ENCODE results near the gene FUOM. TPM values are rescaled to one million over a fixed set of nuclear protein-coding genes. Genes with fewer than 3 reads are reported as not detected.
"Not testable (repeated sequence)": the region's sequence is repeated elsewhere in the genome, so short reads cannot be mapped to it uniquely, and the experiment has no call there.

The FUOM gene
- total RNA-seq, 2 donors from 2014 or later: 9.8 to 32.6 TPM

- H3K36me3 ChIP-seq: no peaks in the 10 kb centered on the region
- no peak for TF ChIP-seq CTCF (IDR thresholded peaks at IDR 0.05)
- H3K27ac ChIP-seq: no peak overlapping the region
- H3K4me1 ChIP-seq: peaks cover 0 to 23% of the 10 kb centered on the region in 2 donors
- H3K4me3 ChIP-seq: peak overlapping the region in 1 of 2 donors; percentile 48
- no peak for DNase-seq (ENCODE audit: low spot score)
- no peaks in the 10 kb centered on the region for H3K9me3 ChIP-seq
- H3K27me3 ChIP-seq: peaks cover 13 to 29% of the 10 kb centered on the region in 2 donors
Observed at GRCh38 chr10:133324857-133325260, 33.0 kb downstream of the FUOM start.

GRCh38 chr10:133324198-133324792 is 33.5 kb downstream of the FUOM start:
- no peak overlapping the region for H3K27ac ChIP-seq

GRCh38 chr10:133322064-133322709 is 35.6 kb downstream of the FUOM start:
- not testable (repeated sequence) for H3K9me3 ChIP-seq; H3K27ac ChIP-seq; DNase-seq (ENCODE audit: low spot score); H3K36me3 ChIP-seq; H3K4me3 ChIP-seq
- H3K27me3 ChIP-seq: peaks cover 8 to 27% of the 10 kb centered on the region in 2 donors
- H3K4me1 ChIP-seq: peaks cover 0 to 24% of the 10 kb centered on the region in 2 donors

More at GRCh38 chr10:133324198-133324792, 33.5 kb downstream of the FUOM start:
- Histone ChIP-seq H3K9me3 (no peaks in the 10 kb centered on the region), H3K4me1 (peaks cover 0 to 17% of the 10 kb centered on the region in 2 donors), H3K4me3 (peak overlapping the region in 1 of 2 donors; percentile 13), H3K27me3 (peaks cover 13 to 29% of the 10 kb centered on the region in 2 donors), H3K36me3 (no peaks in the 10 kb centered on the region)
- no peak for DNase-seq (ENCODE audit: low spot score)
- no peak for TF ChIP-seq CTCF (IDR thresholded peaks at IDR 0.05)

GRCh38 chr10:133320852-133321422 is 36.9 kb downstream of the FUOM start:
- H3K27me3 ChIP-seq: peaks cover 2 to 15% of the 10 kb centered on the region in 2 donors
- peaks cover 0 to 21% of the 10 kb centered on the region in 2 donors for H3K4me1 ChIP-seq
- not testable (repeated sequence) for DNase-seq (ENCODE audit: low spot score); H3K36me3 ChIP-seq; H3K4me3 ChIP-seq; H3K27ac ChIP-seq; H3K9me3 ChIP-seq

GRCh38 chr10:133318494-133319127 is 39.2 kb downstream of the FUOM start:
- Histone ChIP-seq H3K4me3 (peak overlapping the region; percentile 19 to 43), H3K27ac (no peak overlapping the region), H3K9me3 (no peaks in the 10 kb centered on the region), H3K4me1 (peaks cover 0 to 10% of the 10 kb centered on the region in 2 donors), H3K36me3 (no peaks in the 10 kb centered on the region), H3K27me3 (peaks cover 0 to 3% of the 10 kb centered on the region in 2 donors)
- DNase-seq (ENCODE audit: low spot score): no peak
- peak; percentile 42 to 75 for TF ChIP-seq CTCF (IDR thresholded peaks at IDR 0.05)

GRCh38 chr10:133316732-133317131 is 41.1 kb downstream of the FUOM start:
- no peak for DNase-seq (ENCODE audit: low spot score)
- Histone ChIP-seq H3K27me3 (peaks cover 0 to 3% of the 10 kb centered on the region in 2 donors), H3K9me3 (no peaks in the 10 kb centered on the region), H3K27ac (no peak overlapping the region), H3K4me3 (no peak overlapping the region), H3K36me3 (no peaks in the 10 kb centered on the region), H3K4me1 (peaks cover 0 to 10% of the 10 kb centered on the region in 2 donors)
- TF ChIP-seq CTCF (IDR thresholded peaks at IDR 0.05): no peak

Data from right atrium auricular region (tissue), 2 donors.